NCI-H524 treated with DMSO at 0.1 percent for 48 hours (cell line): ENCODE data around the gene ZBTB11.
"Not testable (repeated sequence)": the region's sequence is repeated elsewhere in the genome, so short reads cannot be mapped to it uniquely, and the experiment has no call there.

Source experiments
- DNase-seq: peaks from one replicate; lab custom pipeline; 2025; lab: John Stamatoyannopoulos, UW

Gene ZBTB11

DNA sequence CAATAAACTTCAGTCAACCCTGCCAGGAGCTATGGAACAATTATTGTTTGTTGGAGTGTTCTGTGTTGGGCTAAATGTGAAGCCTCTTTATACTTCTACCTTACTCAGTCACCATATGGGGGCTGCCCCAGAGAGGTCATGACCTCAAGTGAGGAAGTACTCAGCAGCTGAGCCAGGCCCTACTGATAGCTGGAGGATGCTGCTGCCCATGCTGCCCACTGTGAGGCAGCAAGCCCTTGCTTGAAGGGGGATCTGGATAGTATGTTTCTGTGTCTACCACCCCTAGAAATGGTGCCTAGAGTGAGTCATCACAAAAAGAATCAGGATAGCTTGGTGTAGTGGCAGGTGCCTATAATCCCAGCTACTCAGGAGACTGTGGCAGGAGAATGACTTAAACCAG is 14.0 kb upstream of the ZBTB11 start:
- DNase-seq = no peak

DNA sequence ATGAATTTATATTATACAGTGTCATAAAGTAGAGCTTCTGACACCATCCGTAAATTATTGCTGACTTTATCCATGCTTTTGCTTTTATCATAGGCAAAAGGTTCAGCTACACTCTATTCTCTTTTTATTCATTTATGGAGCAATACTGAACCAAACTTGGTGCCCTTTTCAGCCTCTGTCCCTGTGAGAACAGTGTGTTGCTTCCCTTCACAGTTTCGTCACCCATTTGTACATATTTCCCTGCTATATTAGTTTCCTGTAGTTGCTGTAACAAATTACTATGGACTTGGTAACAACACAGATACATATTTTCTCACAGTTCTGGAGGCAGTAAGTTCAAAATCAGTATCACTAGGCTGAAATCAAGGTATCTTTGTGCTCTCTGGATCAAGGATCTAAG is 12.4 kb upstream of the ZBTB11 start:
- DNase-seq = no peak

DNA sequence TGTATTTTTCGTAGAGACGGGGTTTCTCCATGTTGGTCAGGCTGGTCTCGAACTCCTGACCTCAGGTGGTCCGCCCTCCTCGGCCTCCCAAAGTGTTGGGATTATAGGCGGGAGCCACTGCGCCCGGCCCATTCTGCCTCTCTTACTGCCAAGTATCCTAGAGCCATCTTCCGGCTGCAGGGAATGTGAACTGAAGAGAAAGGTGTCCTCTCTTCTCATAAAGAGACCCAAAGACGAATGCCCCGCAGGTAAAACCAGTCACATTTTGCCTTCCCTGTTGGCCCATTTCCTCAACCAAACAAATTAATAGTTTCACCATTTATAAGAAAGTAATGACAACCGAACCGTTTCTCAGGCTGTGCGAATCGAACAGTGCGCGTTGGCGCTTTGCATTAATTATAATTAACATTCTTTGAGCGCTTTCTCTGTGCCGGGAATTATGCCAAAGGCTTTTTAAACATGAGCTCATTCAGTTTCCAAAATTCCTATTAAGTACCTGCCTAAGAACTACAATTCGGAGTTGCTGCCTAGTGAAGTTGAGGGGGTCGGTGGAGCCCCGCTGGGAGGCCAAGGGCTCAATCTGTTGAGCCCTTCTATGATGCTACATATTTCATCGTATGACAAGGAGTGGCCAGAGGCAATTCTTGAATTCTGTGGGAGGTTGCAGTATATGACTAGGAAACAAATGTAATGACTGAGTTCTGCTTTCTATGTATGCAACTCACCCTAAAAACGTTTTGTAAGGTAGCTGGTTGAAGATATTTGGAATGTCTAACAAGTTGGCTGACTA is 10.4 kb upstream of the ZBTB11 start:
- no peak for DNase-seq

DNA sequence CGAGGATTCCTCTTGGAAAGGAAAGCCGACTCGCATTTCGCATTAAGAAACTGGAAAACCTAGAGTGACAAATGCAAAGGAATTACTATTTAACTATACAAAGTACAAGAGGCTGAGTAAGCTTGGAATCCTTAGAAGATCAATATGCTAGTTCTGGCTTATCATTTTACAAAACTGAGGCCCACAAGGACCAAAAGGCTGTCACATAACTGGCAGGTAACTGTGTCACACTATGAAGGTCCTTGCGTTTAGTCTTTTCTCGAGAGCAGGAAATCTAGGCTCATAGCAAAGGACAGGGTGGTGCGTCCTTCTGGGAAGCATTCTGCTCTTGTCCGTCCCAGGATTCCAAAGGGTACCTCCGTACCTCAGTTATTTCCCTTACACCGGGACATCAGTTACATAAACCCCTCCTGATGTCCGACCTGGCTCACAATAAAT is 9.0 kb upstream of the ZBTB11 start:
- DNase-seq = no peak

DNA sequence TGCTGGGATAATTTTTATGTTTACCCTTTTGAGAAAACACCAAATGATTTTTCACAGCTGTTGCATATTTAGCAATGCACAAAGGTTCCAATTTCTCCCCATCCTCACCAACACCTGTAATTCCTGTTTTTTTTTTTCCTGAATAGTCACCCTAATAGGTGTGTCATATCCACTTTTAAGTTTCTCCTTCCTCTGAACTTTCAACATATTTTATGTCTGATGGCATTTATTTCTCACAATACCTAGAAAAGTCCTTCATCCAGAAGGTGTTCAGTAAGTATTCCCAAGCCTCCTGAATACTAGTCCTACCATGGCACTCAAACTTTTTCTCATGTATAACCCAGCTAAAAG is 8.1 kb upstream of the ZBTB11 start:
- no peak for DNase-seq

DNA sequence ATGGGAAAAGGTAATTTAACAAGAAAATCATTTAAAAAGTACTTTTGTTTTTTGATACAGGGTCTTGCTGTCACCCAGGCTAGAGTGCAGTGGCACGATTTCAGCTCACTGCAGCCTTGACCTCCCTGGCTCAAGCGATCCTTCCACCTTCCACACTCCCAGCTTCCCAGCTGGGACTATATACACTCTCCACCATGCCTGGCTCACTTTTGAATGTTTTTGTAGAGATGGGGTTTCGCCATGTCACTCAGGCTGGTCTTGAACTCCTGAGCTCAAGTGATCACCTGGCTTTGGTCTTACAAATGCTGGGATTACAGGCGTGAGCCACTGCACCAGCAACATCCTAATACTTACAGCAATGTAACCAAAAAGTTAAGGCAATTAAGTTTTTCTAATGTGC is 3.5 kb upstream of the ZBTB11 start:
- DNase-seq = no peak

DNA sequence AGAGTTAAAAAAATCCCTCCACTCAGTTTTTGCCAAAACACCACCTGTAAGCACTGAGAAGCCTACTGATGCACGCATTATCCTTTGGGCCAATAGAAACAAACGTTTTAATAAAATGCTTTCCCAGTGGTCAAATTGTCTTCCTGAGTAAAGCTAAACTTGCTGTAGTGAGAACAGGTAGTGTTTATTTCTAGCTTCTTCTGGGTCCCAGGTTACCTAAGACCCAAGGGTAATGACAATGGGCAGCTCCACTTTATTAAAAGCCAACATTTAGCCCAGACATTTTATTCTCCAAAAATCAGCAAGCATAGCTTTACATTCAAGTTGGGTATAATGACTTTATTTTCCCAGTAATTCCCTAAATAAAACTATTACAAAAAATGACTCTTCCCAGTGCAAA is 1.9 kb upstream of the ZBTB11 start:
- not testable (repeated sequence) for DNase-seq

DNA sequence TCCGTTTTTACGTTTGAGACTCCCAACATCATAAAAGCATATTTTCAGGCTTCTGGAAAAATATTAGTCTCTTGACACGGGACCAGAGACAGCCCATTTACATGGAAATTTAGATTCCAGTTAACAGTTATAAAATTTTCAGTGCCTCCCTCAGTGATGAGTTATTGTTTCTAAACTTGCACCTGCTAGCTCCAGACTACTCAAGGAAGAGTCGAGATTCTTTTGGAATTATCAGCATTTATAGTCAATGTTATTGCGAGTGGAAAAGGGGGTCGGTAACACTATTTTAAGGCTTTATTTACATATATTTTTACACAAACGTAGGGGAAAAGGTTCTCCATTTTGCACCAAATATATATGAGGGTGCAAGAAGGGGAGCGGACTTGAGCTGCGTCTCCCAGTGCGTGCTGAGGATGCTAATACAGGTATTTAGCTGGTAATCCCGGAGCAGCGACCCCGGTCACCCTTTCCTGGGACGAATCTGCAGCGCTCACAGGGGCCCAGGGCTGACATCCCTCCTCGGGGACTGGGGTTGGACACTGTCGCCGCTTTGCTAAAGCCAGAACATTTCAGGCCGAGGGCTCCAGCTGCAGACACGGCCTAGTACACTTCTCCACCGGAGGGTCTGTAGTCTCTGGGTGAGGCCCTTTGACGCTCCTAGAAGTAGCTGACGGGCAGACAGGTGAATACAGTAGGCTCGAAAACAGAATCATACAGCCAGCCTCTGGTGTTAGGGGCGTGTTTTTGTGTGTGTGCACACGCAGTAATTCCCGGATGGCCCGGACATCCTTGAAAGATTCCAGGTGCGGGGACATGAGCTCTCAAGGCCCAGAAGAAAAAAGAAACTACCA is 729 bp upstream of the ZBTB11 start:
- DNase-seq = no peak

DNA sequence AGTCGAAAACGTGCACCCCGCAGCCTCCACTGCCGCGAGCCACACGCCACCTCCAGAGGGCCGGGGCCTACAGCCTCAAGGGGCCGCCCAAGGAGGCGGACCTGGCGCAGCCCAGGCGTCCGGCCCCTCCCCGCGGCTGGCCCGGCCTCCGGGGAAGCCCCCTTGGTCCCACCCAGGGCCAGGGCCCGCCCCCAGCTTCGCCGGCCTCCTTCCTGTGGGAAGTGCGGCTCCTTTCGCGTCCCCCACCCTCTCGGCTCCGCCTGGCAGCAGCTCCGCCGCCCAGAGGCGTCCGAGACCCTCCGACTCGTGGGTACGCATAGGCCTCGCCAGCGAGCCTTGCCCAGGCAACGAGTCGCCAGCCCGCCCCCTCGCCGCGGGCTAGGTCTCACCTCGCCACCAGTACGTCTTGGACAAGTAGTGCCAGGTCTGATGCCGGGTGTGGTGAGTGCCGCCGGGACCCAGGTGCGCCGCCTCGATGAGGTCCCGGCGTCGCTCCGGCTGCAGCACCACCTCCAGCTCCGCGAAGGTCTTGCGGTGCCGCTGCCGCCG is 642 bp downstream of the ZBTB11 start:
- DNase-seq = no peak

DNA sequence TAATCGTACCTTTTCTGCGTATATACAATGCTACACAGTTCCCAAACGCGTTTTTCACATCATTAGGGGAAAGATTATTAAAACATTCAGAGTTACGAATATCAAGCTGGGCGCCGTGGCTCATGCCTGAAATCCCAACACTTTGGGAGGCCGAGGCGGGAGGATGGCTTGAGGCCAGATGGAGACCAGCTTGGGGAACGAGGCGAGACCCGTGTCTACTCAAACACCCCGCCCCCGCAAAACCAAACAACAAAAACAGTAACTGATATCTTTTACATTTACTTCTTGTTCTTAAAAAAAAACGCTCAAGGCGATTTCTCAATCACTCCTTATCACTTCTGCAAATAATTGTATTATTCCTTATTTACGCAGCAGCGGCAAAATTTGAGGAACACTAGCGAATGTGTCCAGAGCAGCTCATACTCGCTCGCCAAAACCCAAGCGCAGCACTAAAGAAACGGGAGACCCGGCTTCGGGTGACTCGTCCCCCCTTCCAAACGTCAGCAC is 1.2 kb downstream of the ZBTB11 start:
- no peak for DNase-seq

DNA sequence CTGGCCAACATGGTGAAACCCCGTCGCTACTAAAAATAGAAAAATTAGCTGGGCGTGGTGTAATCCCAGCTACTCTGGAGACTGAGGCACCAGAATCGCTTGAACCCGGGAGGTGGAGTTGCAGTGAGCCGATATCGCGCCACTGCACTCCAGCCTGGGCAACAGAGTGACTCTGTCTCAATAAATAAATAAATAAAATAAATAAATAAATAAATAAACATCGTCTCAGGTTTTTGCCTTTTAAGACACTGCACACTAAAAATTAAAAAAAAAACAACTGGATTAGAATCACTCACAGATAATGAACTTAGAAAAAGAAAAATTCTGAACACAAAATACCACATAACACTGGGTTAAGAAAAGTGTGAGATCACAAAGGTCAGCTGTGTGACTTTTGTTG is 2.4 kb downstream of the ZBTB11 start:
- no peak for DNase-seq

DNA sequence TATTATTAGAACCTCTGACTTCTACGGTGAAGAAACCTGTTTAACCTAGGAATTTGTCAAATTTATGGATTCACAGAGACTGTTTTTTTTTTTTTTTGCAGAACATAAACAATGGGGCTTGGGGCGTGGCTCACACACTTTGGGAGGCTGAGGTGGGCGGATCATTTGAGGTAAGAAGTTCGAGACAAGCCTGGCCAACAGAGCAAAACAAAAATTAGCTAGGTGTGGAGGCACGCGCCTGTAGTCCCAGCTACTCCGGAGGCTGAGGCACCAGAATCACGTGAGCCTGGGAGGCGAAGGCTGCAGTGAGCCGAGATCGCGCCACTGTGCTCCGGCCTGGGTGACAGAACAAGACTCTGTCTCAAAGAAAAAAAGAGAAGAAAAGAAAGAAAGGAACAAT is 3.0 kb downstream of the ZBTB11 start:
- no peak for DNase-seq

DNA sequence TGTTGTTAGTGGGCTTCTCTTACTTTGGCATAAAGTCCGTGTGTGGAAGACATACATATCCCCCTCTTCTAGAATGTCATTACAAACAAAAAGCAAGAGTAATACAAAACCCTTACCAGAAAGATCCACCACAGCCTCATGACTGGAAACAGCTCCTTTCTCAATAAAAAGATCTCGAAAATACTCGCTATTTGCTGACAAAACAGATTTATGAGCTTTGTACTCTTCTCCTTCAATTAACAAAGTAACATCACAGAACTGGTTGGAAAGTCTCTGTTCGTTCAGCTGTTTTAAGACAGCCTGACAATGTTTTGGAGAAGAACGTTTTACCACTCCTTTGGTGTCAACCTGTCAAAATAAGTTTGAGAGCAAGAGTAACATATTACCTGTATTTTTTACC is 5.9 kb downstream of the ZBTB11 start:
- DNase-seq = no peak

DNA sequence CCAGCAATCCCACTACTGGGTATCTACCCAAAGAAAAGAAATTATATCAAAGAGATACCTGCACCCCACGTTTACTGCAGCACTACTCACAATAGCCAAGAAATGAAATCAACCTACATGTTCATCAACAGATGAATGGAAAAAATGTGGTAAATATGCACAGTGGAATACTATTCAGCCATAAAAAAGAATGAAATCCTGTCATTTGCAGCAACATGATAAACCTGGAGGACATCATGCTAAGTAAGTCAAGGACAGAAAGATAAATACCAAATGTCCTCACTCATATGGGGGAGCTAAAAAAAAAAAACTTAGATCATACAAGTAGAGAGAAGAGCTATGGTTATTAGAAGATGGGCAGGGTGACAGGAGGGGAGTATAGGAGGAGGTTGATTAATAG is 9.1 kb downstream of the ZBTB11 start:
- no peak for DNase-seq

DNA sequence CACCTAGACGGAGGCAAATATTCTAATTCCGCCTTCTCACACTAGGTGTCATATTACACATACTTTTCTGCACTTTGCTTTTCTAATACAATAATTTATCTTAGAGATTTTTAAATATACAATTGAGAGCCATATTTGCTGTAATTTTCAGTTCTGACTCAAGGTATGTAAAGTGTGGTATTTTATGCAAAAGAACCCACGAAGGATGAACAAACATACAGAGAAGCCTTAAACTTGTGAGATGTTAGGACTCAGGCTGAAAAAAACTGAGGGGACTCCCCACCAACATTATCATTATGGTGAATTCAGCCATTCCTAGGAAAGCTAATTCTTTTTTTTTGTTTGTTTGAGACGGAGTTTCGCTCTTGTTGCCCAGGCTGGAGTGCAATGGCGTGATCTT is 9.6 kb downstream of the ZBTB11 start:
- no peak for DNase-seq

DNA sequence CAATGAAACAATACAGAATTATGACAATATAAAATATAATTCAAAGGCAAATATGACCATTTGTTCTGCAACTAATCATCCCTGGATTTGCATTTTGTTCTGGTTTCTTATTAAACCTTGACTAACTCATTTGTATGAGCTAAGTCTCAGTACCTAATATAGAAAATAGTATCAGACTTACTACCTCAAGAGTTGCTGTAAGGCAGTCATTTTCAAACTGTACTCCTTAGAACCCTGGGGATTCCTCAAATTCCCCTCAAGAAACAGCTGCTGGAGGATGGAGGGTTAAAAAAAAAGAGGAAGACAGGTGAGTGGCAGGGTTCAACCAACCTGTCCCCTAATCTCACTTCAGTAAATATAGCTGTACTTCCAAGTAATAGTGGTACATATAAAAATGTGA is 11.1 kb downstream of the ZBTB11 start:
- DNase-seq = no peak

DNA sequence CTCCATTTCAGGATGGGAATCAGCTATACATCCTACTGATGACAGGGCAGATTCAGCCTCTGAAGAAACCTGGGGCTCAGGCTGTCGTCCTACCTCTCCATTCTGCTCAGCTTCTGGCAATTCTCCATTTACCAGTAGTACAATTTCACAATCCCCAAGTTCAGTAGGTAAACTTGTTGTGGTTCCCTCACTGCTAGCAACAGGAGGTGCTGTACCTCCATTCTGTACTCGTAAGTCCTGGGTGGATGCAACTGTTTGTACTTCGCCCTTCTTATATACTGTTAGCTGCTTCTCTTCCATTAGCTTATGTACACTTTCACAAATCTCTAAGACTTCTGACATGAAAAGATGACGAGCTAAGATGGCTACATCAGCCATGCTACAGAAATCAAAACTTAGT is 11.6 kb downstream of the ZBTB11 start:
- no peak for DNase-seq

DNA sequence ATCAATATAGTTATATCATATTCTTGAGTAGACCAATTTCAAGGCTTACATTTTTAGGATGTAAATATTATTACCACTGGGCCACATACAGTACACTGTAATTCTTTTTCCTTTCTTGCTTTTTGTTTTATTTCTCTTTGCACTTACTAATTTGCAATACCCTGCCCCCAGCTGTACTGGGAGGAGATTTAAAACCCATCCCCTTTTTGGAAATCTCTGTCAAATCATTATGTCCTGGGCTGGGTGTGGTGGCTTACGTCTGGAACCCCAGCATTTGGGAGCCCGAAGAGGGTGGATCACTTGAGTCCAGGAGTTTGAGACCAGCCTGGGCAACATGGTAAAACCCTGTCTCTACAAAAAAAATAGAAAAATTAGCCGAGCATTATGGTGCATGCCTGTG is 16.2 kb downstream of the ZBTB11 start:
- no peak for DNase-seq

DNA sequence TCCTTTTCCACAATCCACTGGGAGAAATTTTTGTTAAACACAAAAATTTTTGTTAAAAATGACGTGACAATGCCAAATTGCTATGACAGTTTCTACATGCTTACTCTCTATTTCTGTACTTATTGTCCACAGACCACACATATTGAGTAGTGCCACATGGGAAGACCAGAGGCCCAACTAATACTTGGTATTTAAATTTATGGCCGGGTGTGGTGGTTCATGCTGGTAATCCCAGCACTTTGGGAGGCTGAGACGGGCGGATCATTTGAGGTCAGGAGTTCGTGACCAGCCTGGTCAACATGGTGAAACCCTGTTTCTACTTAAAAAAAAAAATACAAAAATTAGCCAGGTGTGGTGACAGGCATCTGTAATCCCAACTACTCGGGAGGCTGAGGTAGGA is 20.3 kb downstream of the ZBTB11 start:
- DNase-seq = no peak

DNA sequence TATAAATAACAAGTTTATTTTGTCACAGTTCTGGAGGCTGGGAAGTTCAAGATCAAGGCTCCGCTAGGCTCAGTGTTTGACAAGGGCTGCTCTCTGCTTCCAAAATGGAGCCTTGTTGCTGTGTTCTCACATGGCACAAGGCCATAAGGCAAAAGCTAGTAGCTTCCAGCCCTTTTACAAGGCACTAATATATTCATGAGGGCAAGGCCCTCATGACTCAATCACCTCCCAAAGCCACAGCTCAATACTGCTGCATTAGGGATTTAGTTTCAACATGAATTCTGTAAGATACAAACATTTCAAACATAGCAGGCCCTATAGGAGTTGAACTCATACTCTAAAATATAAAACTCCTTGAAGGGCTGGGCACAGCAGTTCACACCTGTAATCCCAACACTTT is 30.2 kb downstream of the ZBTB11 start:
- DNase-seq = no peak

DNA sequence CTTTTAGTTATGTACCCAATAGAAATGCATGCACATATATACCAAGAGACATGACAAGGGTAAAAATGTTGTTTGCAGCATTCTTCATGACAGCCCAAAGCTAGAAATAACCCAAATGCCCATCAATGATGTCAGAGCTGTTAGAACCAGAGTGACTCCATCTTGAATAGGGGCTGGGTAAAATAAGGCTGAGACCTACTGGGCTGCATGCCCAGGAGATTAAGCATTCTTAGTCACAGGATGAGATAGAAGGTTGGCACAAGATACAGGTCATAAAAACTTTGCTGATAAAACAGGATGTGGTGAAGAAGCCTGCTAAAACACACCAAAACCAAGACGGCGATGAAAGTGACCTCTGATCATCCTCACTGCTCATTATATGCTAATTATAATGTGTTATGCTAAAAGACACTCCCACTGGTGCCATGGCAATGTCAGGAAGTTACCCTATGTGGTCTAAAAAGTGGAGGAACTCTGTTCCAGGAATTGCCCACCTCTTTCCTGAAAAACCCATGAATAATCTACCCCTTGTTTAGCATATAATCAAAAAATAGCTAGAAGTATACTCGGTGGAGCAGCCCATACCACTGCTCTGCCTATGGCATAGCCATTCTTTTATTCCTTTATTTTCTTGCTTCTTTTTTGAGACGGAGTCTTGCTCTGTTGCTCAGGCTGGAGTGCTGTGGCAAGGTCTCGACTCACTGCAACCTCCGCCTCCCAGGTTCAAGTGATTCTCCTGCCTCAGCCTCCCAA is 32.9 kb downstream of the ZBTB11 start:
- no peak for DNase-seq
